ENCODE results near the gene POC1A. TPM values are rescaled to one million over a fixed set of nuclear protein-coding genes. Genes with fewer than 3 reads are reported as not detected.

The POC1A gene
- total RNA-seq, 1 experiment from 2014 or later, result 25.7 TPM

GRCh38 chr3:52039846-52040245, 114.4 kb downstream of the POC1A start:
- DNase-seq (ENCODE audit: low read depth, low spot score) (no peak), ATAC-seq (no peak)
- H3K36me3 ChIP-seq (ENCODE audit: control insufficient read depth, insufficient read depth, low read length), result no peaks in the 10 kb centered on the region
- POLR2A ChIA-PET, result no interaction called here
- intact Hi-C loops (cut with micrococcal nuclease; ENCODE audit: unreplicated experiment), result no loop called here
- in situ Hi-C loops (cut with HindIII; ENCODE audit: low pct_unique_long_range_greater_than_20kb, low sequenced_read_pairs), result loop anchor here (10.0 kb wide), 1 partner anchor 125 kb away; no protein-coding TSS in a partner anchor
- H3K9me3 ChIP-seq (ENCODE audit: control insufficient read depth, insufficient read depth, low read depth, low read length), result no peaks in the 10 kb centered on the region
- BruUV-seq (replicated peaks), result no TSS peak
- no peak for TF ChIP-seq CTCF (IDR thresholded peaks at IDR 0.05)
- TF ChIP-seq POLR2AphosphoS5 (IDR thresholded peaks at IDR 0.05; ENCODE audit: low read depth, low read length), result no peak
- TF ChIP-seq SIN3A (IDR thresholded peaks at IDR 0.05; ENCODE audit: borderline replicate concordance, insufficient read depth, low read depth, low read length), result no peak
- no peaks in the 10 kb centered on the region for H3K27me3 ChIP-seq (ENCODE audit: control insufficient read depth, insufficient read depth, low read length)
- no peaks in the 10 kb centered on the region for H3K4me1 ChIP-seq (ENCODE audit: control insufficient read depth, insufficient read depth, low read length)
- CTCF ChIA-PET, result interaction anchor here (1.0 kb wide), 1 partner anchor 26 kb away, joined by 3 read pairs; no protein-coding TSS in a partner anchor
- no peak overlapping the region for H3K27ac ChIP-seq (ENCODE audit: low read length)
- H3K4me3 ChIP-seq (ENCODE audit: low read depth in 2 of 2, low read length in 2 of 2), result no peak overlapping the region

- H3K27me3 ChIP-seq (ENCODE audit: control insufficient read depth, insufficient read depth, low read length), result no peaks in the 10 kb centered on the region
- TF ChIP-seq SIN3A (IDR thresholded peaks at IDR 0.05; ENCODE audit: borderline replicate concordance, insufficient read depth, low read depth, low read length) (no peak), POLR2AphosphoS5 (IDR thresholded peaks at IDR 0.05; ENCODE audit: low read depth, low read length) (no peak), TCF7L2 (IDR thresholded peaks at IDR 0.05; ENCODE audit: low read depth, low read length) (no peak), REST (IDR thresholded peaks at IDR 0.05; ENCODE audit: insufficient read depth in 1 of 2, low read depth in 2 of 2, low read length in 1 of 2) (no peak)
- in situ Hi-C loops (cut with HindIII; ENCODE audit: low pct_unique_long_range_greater_than_20kb, low sequenced_read_pairs) (no loop called here), intact Hi-C loops (cut with micrococcal nuclease; ENCODE audit: unreplicated experiment) (no loop called here)
- no peaks in the 10 kb centered on the region for H3K9me3 ChIP-seq (ENCODE audit: control insufficient read depth, insufficient read depth, low read depth, low read length)
- ATAC-seq (no peak), DNase-seq (ENCODE audit: low read depth, low spot score) (no peak)
- H3K36me3 ChIP-seq (ENCODE audit: control insufficient read depth, insufficient read depth, low read length), result no peaks in the 10 kb centered on the region
- ChIA-PET CTCF (no interaction called here), POLR2A (no interaction called here)
- H3K27ac ChIP-seq (ENCODE audit: low read length), result no peak overlapping the region
- H3K4me3 ChIP-seq (ENCODE audit: low read depth in 2 of 2, low read length in 2 of 2), result no peak overlapping the region
- H3K4me1 ChIP-seq (ENCODE audit: control insufficient read depth, insufficient read depth, low read length), result no peaks in the 10 kb centered on the region
- no TSS peak for BruUV-seq (replicated peaks)
Measured at GRCh38 chr3:52039426-52039825, 114.8 kb downstream of the POC1A start.

GRCh38 chr3:52038227-52038626, 116.0 kb downstream of the POC1A start:
- no peak for ATAC-seq
- Histone ChIP-seq H3K27me3 (ENCODE audit: control insufficient read depth, insufficient read depth, low read length) (no peaks in the 10 kb centered on the region), H3K4me1 (ENCODE audit: control insufficient read depth, insufficient read depth, low read length) (no peaks in the 10 kb centered on the region), H3K9me3 (ENCODE audit: control insufficient read depth, insufficient read depth, low read depth, low read length) (no peaks in the 10 kb centered on the region), H3K4me3 (ENCODE audit: low read depth in 2 of 2, low read length in 2 of 2) (no peak overlapping the region), H3K27ac (ENCODE audit: low read length) (no peak overlapping the region), H3K36me3 (ENCODE audit: control insufficient read depth, insufficient read depth, low read length) (no peaks in the 10 kb centered on the region)
- ChIA-PET POLR2A (no interaction called here), CTCF (no interaction called here)
- in situ Hi-C loops (cut with HindIII; ENCODE audit: low pct_unique_long_range_greater_than_20kb, low sequenced_read_pairs) (no loop called here), intact Hi-C loops (cut with micrococcal nuclease; ENCODE audit: unreplicated experiment) (no loop called here)
- BruUV-seq (replicated peaks), result no TSS peak
- TF ChIP-seq REST (IDR thresholded peaks at IDR 0.05; ENCODE audit: insufficient read depth in 1 of 2, low read depth in 2 of 2, low read length in 1 of 2), result no peak
- no peak for TF ChIP-seq SIN3A (IDR thresholded peaks at IDR 0.05; ENCODE audit: borderline replicate concordance, insufficient read depth, low read depth, low read length)
- TF ChIP-seq TCF7L2 (IDR thresholded peaks at IDR 0.05; ENCODE audit: low read depth, low read length), result no peak
- TF ChIP-seq CTCF (IDR thresholded peaks at IDR 0.05), result no peak
- no peak for TF ChIP-seq POLR2AphosphoS5 (IDR thresholded peaks at IDR 0.05; ENCODE audit: low read depth, low read length)
- no peak for DNase-seq (ENCODE audit: low read depth, low spot score)

Measured in Panc1 (cell line).